Measurements from ENCODE around the gene CROCC2.

CROCC2 gene

GRCh38 chr2:240906141-240906910 lies at the start of gene CROCC2:
Gene CROCC2 (plus strand): TSS chr2:240906336. CDS start chr2:240906514, 178 bp downstream.
- DNase-seq (ENCODE audit: low read depth), result no peak

DNA sequence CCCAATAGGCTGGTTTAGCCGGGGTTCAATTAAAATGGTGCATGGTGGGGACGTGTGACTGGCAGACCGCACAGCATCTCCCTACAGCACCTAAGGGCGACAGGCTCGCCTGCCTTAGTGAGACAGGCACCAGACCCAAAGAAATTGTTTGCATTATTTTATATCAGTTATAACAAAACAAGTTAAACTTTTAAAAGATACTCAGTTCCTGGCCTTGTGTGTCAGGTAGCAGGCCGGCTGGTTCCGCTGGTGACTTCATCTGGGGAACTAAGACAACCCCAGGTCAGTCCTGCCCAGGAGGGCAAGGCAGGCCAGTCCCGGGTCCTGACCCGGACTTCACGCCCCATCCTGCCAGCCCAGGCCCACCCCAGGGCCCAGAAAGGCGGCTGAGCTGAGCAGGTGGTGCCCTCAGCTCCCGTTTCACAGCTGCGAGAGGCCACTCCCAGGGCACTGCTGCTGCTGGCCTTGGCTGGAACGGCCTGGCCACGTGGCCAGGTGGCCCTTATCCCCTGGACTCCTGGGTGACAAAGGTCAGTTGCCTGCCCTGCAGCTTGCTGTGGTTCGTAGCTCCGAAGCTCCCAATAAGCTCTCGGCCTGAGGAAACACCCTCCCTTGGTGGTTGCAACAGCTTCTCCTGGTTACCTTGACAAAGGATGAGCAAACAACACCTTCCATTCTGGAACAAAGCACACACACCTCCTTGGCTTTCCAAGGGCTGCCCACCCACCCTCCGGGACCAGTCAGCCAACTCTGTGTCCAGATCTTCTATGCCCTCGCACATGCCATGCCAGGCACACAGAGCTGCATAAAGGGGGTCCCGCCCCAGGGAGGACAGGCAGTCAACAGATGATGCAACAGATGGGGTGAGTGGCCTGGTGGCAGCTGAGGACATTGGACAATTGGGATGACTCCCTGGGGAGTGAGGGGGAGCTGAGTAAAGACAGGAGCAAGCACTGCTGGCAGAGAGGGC lies 48.8 kb upstream of the CROCC2 start:
- no peak for DNase-seq (ENCODE audit: low read depth)

- DNase-seq (ENCODE audit: low read depth), result no peak
Observed at GRCh38 chr2:240858321-240858720, 47.8 kb upstream of the CROCC2 start.

DNA sequence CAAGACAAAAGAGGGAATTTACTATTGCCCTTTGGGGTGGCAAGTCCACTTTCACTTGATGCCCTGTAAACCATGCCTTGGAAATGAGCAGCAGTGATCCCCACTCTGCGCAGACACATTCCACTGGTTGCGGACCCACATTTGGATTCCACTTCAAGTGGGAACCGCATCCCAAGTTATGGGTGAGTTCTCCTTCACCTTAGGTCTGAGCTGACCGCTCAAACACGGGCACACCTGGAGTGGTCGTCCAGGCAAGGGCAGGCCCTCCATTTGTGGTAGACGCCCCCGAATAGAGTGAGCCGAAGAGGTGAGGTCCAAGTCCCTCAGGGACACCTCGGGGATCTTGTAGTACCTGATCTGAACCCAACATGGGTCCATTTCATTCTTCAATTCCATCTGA lies 47.3 kb upstream of the CROCC2 start:
- no peak for DNase-seq (ENCODE audit: low read depth)

- DNase-seq (ENCODE audit: low read depth), result no peak
Observed at GRCh38 chr2:240861547-240861946, 44.6 kb upstream of the CROCC2 start.

DNA sequence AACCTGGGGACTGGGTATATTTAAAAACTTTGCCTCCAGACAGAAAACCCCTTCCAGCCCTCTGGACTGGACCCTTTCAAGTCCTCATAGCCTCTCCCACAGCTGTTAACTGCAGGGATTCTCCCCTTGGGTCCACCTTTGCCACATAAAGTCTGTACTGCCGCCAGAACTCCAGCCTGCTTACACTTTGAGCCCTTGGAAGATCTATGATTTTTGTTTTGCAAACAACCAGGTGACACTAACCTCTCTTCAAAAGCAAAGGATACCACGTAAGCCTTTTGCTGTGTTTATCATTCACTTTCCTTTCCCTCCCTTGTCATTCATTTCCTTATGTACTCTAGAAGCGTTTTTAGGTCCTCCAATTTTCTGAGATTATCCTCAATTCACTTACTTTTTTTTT lies 41.7 kb upstream of the CROCC2 start:
- DNase-seq (ENCODE audit: low read depth), result no peak

- DNase-seq (ENCODE audit: low read depth), result no peak
Observed at GRCh38 chr2:240865391-240865790, 40.7 kb upstream of the CROCC2 start.

DNA sequence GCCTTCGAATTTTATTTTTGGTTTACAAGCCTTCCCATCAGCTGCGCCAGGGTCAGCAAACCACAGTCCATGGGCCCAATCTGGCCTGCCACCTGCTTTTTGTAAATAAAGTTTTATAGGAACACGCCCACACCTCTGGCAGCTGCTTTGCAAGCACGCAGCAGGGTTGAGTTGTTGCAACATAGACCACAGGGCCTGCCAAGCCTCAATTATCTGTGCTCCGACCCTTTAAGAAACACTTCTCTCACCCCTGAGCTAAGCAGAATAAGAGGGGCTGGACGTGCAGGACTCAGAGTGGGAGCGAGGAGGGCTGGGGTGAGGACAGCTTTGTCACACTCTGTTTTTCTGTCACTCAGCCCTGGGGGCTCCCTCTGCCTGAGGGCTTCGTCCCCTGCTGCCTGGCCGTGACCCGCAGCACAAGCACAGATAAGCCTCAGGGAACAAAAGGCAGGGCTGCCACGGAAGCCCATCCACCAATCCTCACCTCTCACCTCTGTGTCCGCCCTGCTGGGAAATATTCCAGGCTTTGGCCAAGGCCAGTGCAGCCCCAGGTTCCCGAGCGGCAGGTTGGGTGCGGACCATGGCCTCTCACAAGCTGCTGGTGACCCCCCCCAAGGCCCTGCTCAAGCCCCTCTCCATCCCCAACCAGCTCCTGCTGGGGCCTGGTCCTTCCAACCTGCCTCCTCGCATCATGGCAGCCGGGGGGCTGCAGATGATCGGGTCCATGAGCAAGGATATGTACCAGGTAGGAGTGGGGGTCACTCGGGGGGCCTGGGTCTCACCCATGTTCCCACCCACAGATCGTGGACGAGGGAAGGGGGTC lies 37.6 kb upstream of the CROCC2 start, which contains the start of gene AGXT:
AGXT (plus strand) TSS at position 539 of the 823 bp plus-strand sequence; CDS start at position 581, 42 bp downstream.
- peak; percentile 11 for DNase-seq (ENCODE audit: low read depth)

DNA sequence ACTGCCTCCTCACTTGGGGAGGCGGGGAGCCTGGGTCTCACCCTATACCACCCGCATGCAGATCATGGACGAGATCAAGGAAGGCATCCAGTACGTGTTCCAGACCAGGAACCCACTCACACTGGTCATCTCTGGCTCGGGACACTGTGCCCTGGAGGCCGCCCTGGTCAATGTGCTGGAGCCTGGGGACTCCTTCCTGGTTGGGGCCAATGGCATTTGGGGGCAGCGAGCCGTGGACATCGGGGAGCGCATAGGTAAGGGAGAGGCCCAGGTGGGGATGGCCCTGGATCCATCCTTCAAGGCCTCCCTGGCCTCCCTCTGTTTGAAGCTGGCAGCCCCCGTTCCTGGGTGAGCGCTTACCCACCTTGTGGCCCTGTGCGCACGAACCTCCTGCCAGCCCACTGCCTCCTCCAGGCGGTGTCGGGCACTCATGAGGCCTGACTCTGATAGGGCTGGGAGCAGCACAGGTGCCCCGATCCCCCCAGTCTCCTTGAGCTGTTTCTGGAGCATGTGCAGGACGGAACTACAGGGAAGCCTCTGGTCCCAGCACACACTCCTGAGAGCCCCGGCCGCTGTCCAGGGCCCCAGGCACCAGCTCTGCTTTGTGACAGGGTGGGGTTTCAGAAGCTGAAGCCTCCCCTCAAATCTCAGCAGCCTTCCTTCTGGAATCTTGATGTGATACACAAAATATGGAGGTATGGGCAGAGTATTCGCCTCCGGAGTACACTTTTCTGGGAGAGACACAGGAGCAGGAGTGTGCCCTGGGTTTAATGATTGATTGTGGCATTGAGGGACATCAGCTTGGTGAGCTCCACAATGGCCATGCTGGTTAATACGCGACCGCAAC lies 36.8 kb upstream of the CROCC2 start:
- no peak for DNase-seq (ENCODE audit: low read depth)

GRCh38 chr2:240869956-240870875 lies 35.9 kb upstream of the CROCC2 start:
- no peak for DNase-seq (ENCODE audit: low read depth)

DNA sequence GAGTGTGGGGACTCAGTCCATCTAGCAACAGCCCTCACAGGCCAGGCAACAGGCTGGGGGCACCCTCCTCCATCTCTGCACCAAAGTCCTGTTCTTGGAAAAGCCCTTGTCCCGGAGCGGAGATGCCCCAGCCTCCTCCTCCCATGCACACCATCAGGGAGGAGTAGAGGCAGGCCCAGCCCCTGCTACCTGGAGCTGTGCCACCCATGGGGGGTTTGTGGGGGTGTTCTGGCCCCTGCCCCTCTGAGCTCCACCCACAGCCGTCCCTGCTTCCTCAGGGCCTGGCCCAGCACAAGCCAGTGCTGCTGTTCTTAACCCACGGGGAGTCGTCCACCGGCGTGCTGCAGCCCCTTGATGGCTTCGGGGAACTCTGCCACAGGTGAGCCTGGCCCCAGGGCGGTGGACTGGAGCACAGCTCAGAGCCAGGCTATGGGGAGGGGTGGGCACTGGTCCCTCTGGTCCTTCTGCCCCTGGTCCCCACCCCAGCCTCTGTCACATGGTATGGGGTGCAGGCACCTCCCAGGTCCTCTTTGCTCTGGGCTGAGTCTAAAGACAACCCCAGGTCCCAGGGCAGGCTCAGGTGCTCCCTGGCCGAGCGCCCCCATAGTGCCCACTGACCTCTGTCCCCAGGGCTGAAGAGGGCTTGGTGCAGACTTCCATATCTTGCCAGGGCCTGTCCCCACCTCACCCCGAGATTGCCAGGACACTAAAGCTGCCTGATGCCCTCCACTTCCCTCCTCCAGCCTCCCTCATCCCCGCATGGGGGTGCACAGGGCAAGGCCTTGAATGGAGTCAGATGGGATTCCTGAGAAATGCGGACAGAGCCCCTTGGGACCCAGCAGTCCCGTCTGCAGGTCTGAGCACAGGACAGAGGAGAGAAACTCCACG lies 34.8 kb upstream of the CROCC2 start:
- DNase-seq (ENCODE audit: low read depth), result no peak

- no peak for DNase-seq (ENCODE audit: low read depth)
Observed at GRCh38 chr2:240872317-240873097, 33.6 kb upstream of the CROCC2 start.

- no peak for DNase-seq (ENCODE audit: low read depth)
Observed at GRCh38 chr2:240873098-240873788, 32.9 kb upstream of the CROCC2 start.

GRCh38 chr2:240873805-240874714 lies 32.1 kb upstream of the CROCC2 start:
- DNase-seq (ENCODE audit: low read depth), result no peak

- no peak for DNase-seq (ENCODE audit: low read depth)
Observed at GRCh38 chr2:240874715-240875227, 31.4 kb upstream of the CROCC2 start.

Data from EH (cell line).